Measurements from ENCODE around the gene UBA7. TPM values are rescaled to one million over a fixed set of nuclear protein-coding genes. Genes with fewer than 3 reads are reported as not detected.
A peak's percentile ranks its signal among the peaks of the same experiment; 100 is the strongest.

UBA7 gene, protein sequence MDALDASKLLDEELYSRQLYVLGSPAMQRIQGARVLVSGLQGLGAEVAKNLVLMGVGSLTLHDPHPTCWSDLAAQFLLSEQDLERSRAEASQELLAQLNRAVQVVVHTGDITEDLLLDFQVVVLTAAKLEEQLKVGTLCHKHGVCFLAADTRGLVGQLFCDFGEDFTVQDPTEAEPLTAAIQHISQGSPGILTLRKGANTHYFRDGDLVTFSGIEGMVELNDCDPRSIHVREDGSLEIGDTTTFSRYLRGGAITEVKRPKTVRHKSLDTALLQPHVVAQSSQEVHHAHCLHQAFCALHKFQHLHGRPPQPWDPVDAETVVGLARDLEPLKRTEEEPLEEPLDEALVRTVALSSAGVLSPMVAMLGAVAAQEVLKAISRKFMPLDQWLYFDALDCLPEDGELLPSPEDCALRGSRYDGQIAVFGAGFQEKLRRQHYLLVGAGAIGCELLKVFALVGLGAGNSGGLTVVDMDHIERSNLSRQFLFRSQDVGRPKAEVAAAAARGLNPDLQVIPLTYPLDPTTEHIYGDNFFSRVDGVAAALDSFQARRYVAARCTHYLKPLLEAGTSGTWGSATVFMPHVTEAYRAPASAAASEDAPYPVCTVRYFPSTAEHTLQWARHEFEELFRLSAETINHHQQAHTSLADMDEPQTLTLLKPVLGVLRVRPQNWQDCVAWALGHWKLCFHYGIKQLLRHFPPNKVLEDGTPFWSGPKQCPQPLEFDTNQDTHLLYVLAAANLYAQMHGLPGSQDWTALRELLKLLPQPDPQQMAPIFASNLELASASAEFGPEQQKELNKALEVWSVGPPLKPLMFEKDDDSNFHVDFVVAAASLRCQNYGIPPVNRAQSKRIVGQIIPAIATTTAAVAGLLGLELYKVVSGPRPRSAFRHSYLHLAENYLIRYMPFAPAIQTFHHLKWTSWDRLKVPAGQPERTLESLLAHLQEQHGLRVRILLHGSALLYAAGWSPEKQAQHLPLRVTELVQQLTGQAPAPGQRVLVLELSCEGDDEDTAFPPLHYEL
- polyA plus RNA-seq (2011; rRNA removed), result 32.9 and 62.5 TPM in 2 replicates
- polyA minus RNA-seq (2011; rRNA and poly(A)+ RNA removed), result 46.4 and 63.1 TPM in 2 replicates

DNA sequence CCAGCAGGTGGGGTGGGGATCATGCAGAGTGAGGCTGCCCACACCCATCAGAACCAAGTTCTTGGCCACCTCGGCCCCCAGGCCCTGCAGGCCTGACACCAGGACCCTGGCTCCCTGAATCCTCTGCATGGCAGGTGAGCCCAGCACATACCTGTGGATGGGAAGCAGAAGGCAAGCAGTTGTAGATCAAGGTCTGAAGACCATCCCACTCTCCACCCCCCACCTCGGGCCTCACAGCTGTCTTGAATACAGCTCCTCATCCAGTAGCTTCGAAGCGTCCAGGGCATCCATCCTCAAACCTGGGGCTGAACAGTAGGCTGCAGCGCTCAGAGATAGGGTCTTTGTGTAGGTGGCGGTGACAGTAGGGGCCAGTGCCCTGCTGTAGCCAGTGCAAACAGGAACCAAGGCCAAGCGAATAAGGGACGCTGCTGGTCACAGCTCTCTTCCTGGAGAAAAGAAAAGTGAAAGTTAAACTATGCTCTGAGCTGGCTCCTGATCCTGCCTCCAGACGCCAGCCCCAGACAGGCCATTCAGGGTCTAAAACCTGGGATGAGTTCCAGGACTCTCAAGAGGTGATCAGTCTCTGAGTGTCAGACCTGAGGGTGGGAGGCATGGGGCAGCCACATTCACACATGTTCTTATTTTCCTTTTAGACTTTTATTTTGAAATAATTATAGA, at the start of gene UBA7:
TSS of gene UBA7 (minus strand) at position 457 of the 678 bp plus-strand sequence. CDS start at position 291, 166 bp downstream.
- POLR2A ChIA-PET, result no interaction called here
- H3K27me3 ChIP-seq (ENCODE audit: control insufficient read depth, insufficient read depth, low read length), result no peaks in the 10 kb centered on the region
- no peak for DNase-seq (ENCODE audit: low read depth)
- CTCF ChIA-PET, result interaction anchor here (0.8 to 3.5 kb wide), 4 partner anchors 9 to 142 kb away, joined by 3 to 22 read pairs (median 10); partner anchors contain the start of gene INKA1
- no peak for TF ChIP-seq CTCF (IDR thresholded peaks at IDR 0.05; ENCODE audit: insufficient read depth, low read depth, low read length)
- H3K36me3 ChIP-seq (ENCODE audit: control insufficient read depth, insufficient read depth, low read length), result peaks cover 9% of the 10 kb centered on the region
- H3K4me3 ChIP-seq (ENCODE audit: low read depth, low read length), result peak within 1 kb of the TSS; percentile 49

- TF ChIP-seq CTCF (IDR thresholded peaks at IDR 0.05; ENCODE audit: insufficient read depth, low read depth, low read length), result no peak
- no peak for DNase-seq (ENCODE audit: low read depth)
- Histone ChIP-seq H3K4me3 (ENCODE audit: low read depth, low read length) (no peak overlapping the region), H3K27me3 (ENCODE audit: control insufficient read depth, insufficient read depth, low read length) (peaks cover 7% of the 10 kb centered on the region), H3K36me3 (ENCODE audit: control insufficient read depth, insufficient read depth, low read length) (no peaks in the 10 kb centered on the region)
- ChIA-PET POLR2A (no interaction called here), CTCF (no interaction called here)
Observed at GRCh38 chr3:49859576-49860305, 46.0 kb upstream of the UBA7 start.

- ChIA-PET CTCF (interaction anchor here (1.0 to 2.1 kb wide), 3 partner anchors 17 to 54 kb away, joined by 5 to 11 read pairs (median 8); partner anchors contain the start of gene INKA1), POLR2A (no interaction called here)
- Histone ChIP-seq H3K27me3 (ENCODE audit: control insufficient read depth, insufficient read depth, low read length) (no peaks in the 10 kb centered on the region), H3K36me3 (ENCODE audit: control insufficient read depth, insufficient read depth, low read length) (no peaks in the 10 kb centered on the region), H3K4me3 (ENCODE audit: low read depth, low read length) (peak within 1 kb of the TSS; percentile 74)
- no peak for TF ChIP-seq CTCF (IDR thresholded peaks at IDR 0.05; ENCODE audit: insufficient read depth, low read depth, low read length)
- peak; percentile 64 for DNase-seq (ENCODE audit: low read depth)
Observed at GRCh38 chr3:49856181-49857005, 42.6 kb upstream of the UBA7 start, which contains the start of gene TRAIP. Gene TRAIP, minus strand, starts transcription at chr3:49856564. Its CDS starts 111 bp downstream, at chr3:49856453.

GRCh38 chr3:49855662-49856061, 41.9 kb upstream of the UBA7 start:
- CTCF ChIA-PET, result interaction anchor here (0.6 to 2.1 kb wide), 5 partner anchors 8 to 161 kb away, joined by 3 to 11 read pairs (median 6); partner anchors contain the start of gene INKA1
- peak overlapping the region; percentile 74 for H3K4me3 ChIP-seq (ENCODE audit: low read depth, low read length)
- no peaks in the 10 kb centered on the region for H3K27me3 ChIP-seq (ENCODE audit: control insufficient read depth, insufficient read depth, low read length)
- H3K36me3 ChIP-seq (ENCODE audit: control insufficient read depth, insufficient read depth, low read length), result no peaks in the 10 kb centered on the region
- POLR2A ChIA-PET, result no interaction called here
- no peak for DNase-seq (ENCODE audit: low read depth)
- no peak for TF ChIP-seq CTCF (IDR thresholded peaks at IDR 0.05; ENCODE audit: insufficient read depth, low read depth, low read length)
